H1 (cell line): ENCODE results near the gene HLF. TPM values are rescaled to one million over a fixed set of nuclear protein-coding genes. Genes with fewer than 3 reads are reported as not detected.

Experiments
- CTCF ChIA-PET: fragments of 300-600 bp; sonication (Branson Sonifier 250); formaldehyde crosslinking; loops from one replicate; lab custom pipeline; 2021; ENCODE audit not compliant: partially characterized antibody; lab: Charles Lee
- POLR2A ChIA-PET: fragments of 300-600 bp; sonication (Branson Sonifier 250); formaldehyde crosslinking; loops from one replicate; lab custom pipeline; 2021; ENCODE audit warnings: inconsistent platforms; ENCODE audit not compliant: partially characterized antibody; lab: Charles Lee
- DNase-seq, 2 experiments: peaks; one replicate each; pipeline versions ENCODE4 v3.0.0 to v3.0.0-alpha.2; 2010 to 2022; ENCODE audit warnings: low spot score in 2 of 2, low read depth in 1 of 2, mixed read lengths in 1 of 2
- FAIRE-seq: peaks from 2 replicates; lab custom pipeline; 2011; peaks lifted over from hg19 to GRCh38; lab: Jason Lieb, UNC
- H2AFZ ChIP-seq: 2 replicates; pipeline ENCODE4 v1.8.1; 2012; ENCODE audit warnings: low read length, inconsistent platforms
- H2AK5ac ChIP-seq: 2 replicates; pipeline ENCODE4 v1.6.1; 2013; ENCODE audit warnings: low read depth, low read length
- H2BK120ac ChIP-seq: replicated peaks from 2 replicates; pipeline ENCODE3; 2013; ENCODE audit warnings: low read depth, low read length, inconsistent platforms
- H2BK12ac ChIP-seq: 2 replicates; pipeline ENCODE4 v1.6.1; 2013; ENCODE audit warnings: low read depth, low read length
- H2BK15ac ChIP-seq: 2 replicates; pipeline ENCODE4 v1.6.1; 2013; ENCODE audit warnings: low read length
- H2BK20ac ChIP-seq: 2 replicates; pipeline ENCODE4 v1.6.1; 2013; ENCODE audit warnings: low read length
- H2BK5ac ChIP-seq: 2 replicates; pipeline ENCODE4 v1.6.1; 2013; ENCODE audit warnings: low read depth, low read length
- H3K14ac ChIP-seq: 2 replicates; pipeline ENCODE4 v1.6.1; 2013; ENCODE audit warnings: inconsistent platforms; ENCODE audit not compliant: insufficient read length
- H3K18ac ChIP-seq: 2 replicates; pipeline ENCODE4 v1.6.1; 2013; ENCODE audit warnings: low read length; ENCODE audit errors: extremely low read depth
- H3K23ac ChIP-seq: 2 replicates; pipeline ENCODE4 v1.6.1; 2013; ENCODE audit warnings: inconsistent platforms; ENCODE audit not compliant: insufficient read length
- H3K23me2 ChIP-seq: 2 replicates; pipeline ENCODE4 v1.6.1; 2013; ENCODE audit warnings: low read depth, low read length
- H3K27ac ChIP-seq: 2 replicates; pipeline ENCODE4 v1.6.1; 2011; ENCODE audit warnings: low read depth, low read length, inconsistent platforms
- H3K27me3 ChIP-seq, 4 experiments: replicated peaks in 1 of 4; 1 replicate in 1 of 4; 2 replicates in 3 of 4; pipeline versions ENCODE4 v1.6.1 to v1.8.1; 2011 to 2013; ENCODE audit warnings: low read length in 3 of 4, mild to moderate bottlenecking in 3 of 4, inconsistent platforms in 2 of 4, mixed read lengths in 2 of 4, moderate library complexity in 1 of 4; ENCODE audit not compliant: control insufficient read depth in 3 of 4, insufficient read depth in 3 of 4; ENCODE audit errors: extremely low read depth in 1 of 4
- H3K36me3 ChIP-seq, 4 experiments: 2 replicates each; pipeline versions ENCODE4 v1.6.1 to v1.8.1; 2011 to 2013; ENCODE audit warnings: mild to moderate bottlenecking in 4 of 4, low read length in 3 of 4, moderate library complexity in 2 of 4, control low read depth in 1 of 4, inconsistent platforms in 1 of 4; ENCODE audit not compliant: insufficient read depth in 4 of 4, control insufficient read depth in 2 of 4
- H3K4ac ChIP-seq: replicated peaks from 2 replicates; pipeline ENCODE3; 2013; ENCODE audit warnings: low read length, low read depth, mixed read lengths, inconsistent platforms; ENCODE audit not compliant: insufficient read length
- H3K4me1 ChIP-seq, 4 experiments: replicated peaks in 1 of 4; 1 replicate in 1 of 4; 2 replicates in 3 of 4; pipeline versions ENCODE4 v1.6.1 to v1.8.1; 2011 to 2013; ENCODE audit warnings: low read length in 3 of 4, inconsistent platforms in 2 of 4, mixed read lengths in 1 of 4; ENCODE audit not compliant: insufficient read depth in 4 of 4, control insufficient read depth in 3 of 4
- H3K4me2 ChIP-seq, 2 experiments: 2 replicates each; pipeline versions ENCODE4 v1.6.1 to v1.8.1; 2011 to 2013; ENCODE audit warnings: low read depth in 2 of 2, low read length in 2 of 2, control low read depth in 1 of 2, inconsistent platforms in 1 of 2, mild to moderate bottlenecking in 1 of 2; ENCODE audit not compliant: insufficient read depth in 1 of 2
- H3K4me3 ChIP-seq, 4 experiments: fragments of 200-600, 300-600 bp in 1 of 4; sonication (generic), shearing (Covaris generic), sonication (Bioruptor Twin) in 1 of 4; 2 replicates each; pipeline versions ENCODE4 v1.5.1 to v1.8.1; 2011 to 2016; ENCODE audit warnings: low read length in 4 of 4, low read depth in 3 of 4, control low read depth in 2 of 4, inconsistent platforms in 2 of 4, mild to moderate bottlenecking in 2 of 4, mixed read lengths in 1 of 4, moderate library complexity in 1 of 4; ENCODE audit not compliant: insufficient read depth in 2 of 4; ENCODE audit errors: extremely low read depth in 1 of 4
- H3K56ac ChIP-seq: replicated peaks from 2 replicates; pipeline ENCODE3; 2013; ENCODE audit warnings: low read depth, mild to moderate bottlenecking, mixed read lengths, low read length, inconsistent platforms; ENCODE audit not compliant: insufficient read length
- H3K79me1 ChIP-seq: 2 replicates; pipeline ENCODE4 v1.6.1; 2013; ENCODE audit warnings: low read depth, low read length, control low read depth
- H3K79me2 ChIP-seq, 2 experiments: 2 replicates each; pipeline versions ENCODE4 v1.6.1 to v1.8.1; 2012 to 2013; ENCODE audit warnings: low read length in 2 of 2, mild to moderate bottlenecking in 2 of 2, inconsistent platforms in 1 of 2; ENCODE audit not compliant: insufficient read depth in 2 of 2, control insufficient read depth in 1 of 2
- H3K9ac ChIP-seq, 4 experiments: replicated peaks in 1 of 4; 1 replicate in 1 of 4; 2 replicates in 3 of 4; pipeline versions ENCODE4 v1.6.1 to v1.8.1; 2011 to 2013; ENCODE audit warnings: low read depth in 3 of 4, low read length in 3 of 4, control low read depth in 2 of 4, mild to moderate bottlenecking in 2 of 4, moderate library complexity in 2 of 4, inconsistent platforms in 1 of 4; ENCODE audit errors: extremely low read depth in 1 of 4
- H3K9me3 ChIP-seq, 2 experiments: 2 replicates each; pipeline versions ENCODE4 v1.6.1 to v1.8.1; 2012 to 2013; ENCODE audit warnings: mild to moderate bottlenecking in 2 of 2, moderate library complexity in 2 of 2, control low read depth in 1 of 2, inconsistent platforms in 1 of 2, low read depth in 1 of 2, low read length in 1 of 2, mixed read lengths in 1 of 2; ENCODE audit not compliant: insufficient read depth in 2 of 2
- H4K20me1 ChIP-seq, 2 experiments: replicated peaks in 1 of 2; 2 replicates each; pipeline versions ENCODE3 to v1.8.1; 2011 to 2013; ENCODE audit warnings: inconsistent platforms in 2 of 2, low read length in 2 of 2, mild to moderate bottlenecking in 1 of 2; ENCODE audit not compliant: insufficient read depth in 2 of 2, control insufficient read depth in 1 of 2
- H4K5ac ChIP-seq: 2 replicates; pipeline ENCODE4 v1.6.1; 2013; ENCODE audit warnings: low read length, low read depth, mixed read lengths, inconsistent platforms; ENCODE audit not compliant: insufficient read length
- H4K8ac ChIP-seq: 2 replicates; pipeline ENCODE4 v1.8.0; 2013; ENCODE audit warnings: mild to moderate bottlenecking, moderate library complexity, low read length, inconsistent platforms; ENCODE audit not compliant: insufficient read depth; ENCODE audit errors: extremely low read depth
- H4K91ac ChIP-seq: replicated peaks from 2 replicates; pipeline ENCODE3; 2013; ENCODE audit warnings: low read length, mixed read lengths, inconsistent platforms; ENCODE audit not compliant: insufficient read length
- E2F6 ChIP-seq: IDR thresholded peaks from 2 replicates; pipeline ENCODE4 v1.6.1; 2012; ENCODE audit warnings: inconsistent platforms
- FOSL1 ChIP-seq: IDR thresholded peaks from 2 replicates; pipeline ENCODE4 v1.6.1; 2011; ENCODE audit warnings: mild to moderate bottlenecking, low read depth, low read length, moderate library complexity; ENCODE audit not compliant: insufficient read depth
- PHF8 ChIP-seq: fragments of 200-600 bp; sonication (generic); conservative IDR thresholded peaks from 2 replicates; pipeline ENCODE4 v1.7.1; 2012; ENCODE audit warnings: low read depth, mild to moderate bottlenecking, inconsistent platforms, low read length, moderate library complexity
- RNF2 ChIP-seq: fragments of 200-900, 300-1000 bp; sonication (generic); IDR thresholded peaks from 2 replicates; pipeline ENCODE4 v1.7.1; 2016; ENCODE audit warnings: borderline replicate concordance, low read depth, mild to moderate bottlenecking, antibody characterized with exemption, low read length; ENCODE audit not compliant: poor library complexity, severe bottlenecking; ENCODE audit errors: missing control alignments
- RXRA ChIP-seq: IDR thresholded peaks from 2 replicates; pipeline ENCODE4 v1.6.1; 2011; ENCODE audit warnings: low read depth, mild to moderate bottlenecking, low read length, moderate library complexity; ENCODE audit not compliant: insufficient read depth
- SIRT6 ChIP-seq: IDR thresholded peaks from one replicate; pipeline ENCODE4 v1.7.1; 2012; ENCODE audit warnings: low read length, inconsistent platforms
- TAF1 ChIP-seq: IDR thresholded peaks from 2 replicates; pipeline ENCODE4 v1.6.1; 2011; ENCODE audit warnings: mild to moderate bottlenecking, low read depth, low read length
- WGBS, 2 experiments: shearing (Covaris generic) in 1 of 2; methylation state at CpG; one replicate each; pipeline versions ENCODE4 v1.1.6 to v1.1.7; 2013 to 2015; ENCODE audit warnings: low lambda C conversion rate in 2 of 2, mixed read lengths in 2 of 2, inconsistent platforms in 1 of 2, low coverage in 1 of 2, missing lambda C conversion rate in 1 of 2; ENCODE audit not compliant: insufficient replicate concordance in 2 of 2, insufficient coverage in 1 of 2, insufficient read length in 1 of 2; ENCODE audit errors: extremely low coverage in 1 of 2, missing lambda C conversion rate in 1 of 2; 5-methylcytosine and 5-hydroxymethylcytosine counted together
- polyA plus RNA-seq, 7 experiments: library from polyadenylated mRNA; depleted of rRNA in 3 of 7; stranded (reverse) in 5 of 7; unstranded in 2 of 7; fragments of >200 nt in 5 of 7; fragments of 200-250 nt in 2 of 7; gene quantifications; 1 replicate in 5 of 7; 2 replicates in 1 of 7; 4 replicates in 1 of 7; pipeline versions ENCODE4 v1.2.1 to v1.2.3, GENCODE V29; 2011 to 2013; ENCODE audit warnings: missing spikeins in 2 of 7, mixed read lengths in 2 of 7
- total RNA-seq: library from RNA; stranded (reverse); fragmentation: NEBNext Ultra II Directional; extraction: Animal tissue kit (Norgen Biotek cat#: 25700); gene quantifications from 2 replicates; pipeline ENCODE4 v1.2.1, GENCODE V29; 2021
- TF ChIP-seq, protein P1 (sequence below), 3 experiments: IDR thresholded peaks; 1 replicate in 2 of 3; 2 replicates in 1 of 3; pipeline versions ENCODE4 v1.5.1 to v1.6.1; 2011; ENCODE audit warnings: low read length in 3 of 3, mild to moderate bottlenecking in 3 of 3, inconsistent platforms in 2 of 3, low read depth in 1 of 3, moderate library complexity in 1 of 3; ENCODE audit not compliant: insufficient read depth in 1 of 3; ENCODE audit errors: control extremely low read depth in 1 of 3

HLF gene
- total and polyA plus RNA-seq, 2 of the 8 experiments (the other 6 are each of a cell fraction or from before 2014, with no cell fraction given): 0.39 to 0.60 TPM

- H3K9me3 ChIP-seq: no peaks in the 10 kb centered on the region
- no peak overlapping the region for H2BK12ac ChIP-seq
- H2BK20ac ChIP-seq: no peak overlapping the region
- no peaks in the 10 kb centered on the region for H3K36me3 ChIP-seq
- DNase-seq (no peak), FAIRE-seq (no peak)
- no peak overlapping the region for H2BK15ac ChIP-seq
- H3K56ac ChIP-seq: no peak overlapping the region
- no peak overlapping the region for H4K8ac ChIP-seq
- H2AFZ ChIP-seq: no peak overlapping the region
- H3K9ac ChIP-seq: no peak overlapping the region
- no peaks in the 10 kb centered on the region for H3K79me2 ChIP-seq
- no peaks in the 10 kb centered on the region for H3K27me3 ChIP-seq
- ChIA-PET CTCF (interaction anchor here (0.9 to 1.8 kb wide), 2 partner anchors 73 to 80 kb away, joined by 4 to 6 read pairs; no protein-coding TSS in a partner anchor), POLR2A (no interaction called here)
- H3K23ac ChIP-seq: no peak overlapping the region
- no peak overlapping the region for H3K27ac ChIP-seq
- no peak overlapping the region for H3K18ac ChIP-seq
- no peak overlapping the region for H3K14ac ChIP-seq
- WGBS, 2 experiments: 87% methylated on average over 7 of the region's 7 CpGs; no CpG with 5 or more reads in 1 of the 2 experiments
- no peak overlapping the region for H3K4ac ChIP-seq
- H4K91ac ChIP-seq: no peak overlapping the region
- no peak overlapping the region for H4K5ac ChIP-seq
- H3K23me2 ChIP-seq: no peaks in the 10 kb centered on the region
- no peak overlapping the region for H3K4me3 ChIP-seq
- H3K79me1 ChIP-seq: no peaks in the 10 kb centered on the region
- H4K20me1 ChIP-seq: no peaks in the 10 kb centered on the region
- no peak overlapping the region for H2BK120ac ChIP-seq
- H2AK5ac ChIP-seq: no peak overlapping the region
- no peaks in the 10 kb centered on the region for H3K4me1 ChIP-seq
- no peak overlapping the region for H2BK5ac ChIP-seq
- H3K4me2 ChIP-seq: no peak overlapping the region
- TF ChIP-seq SIRT6 (no peak), FOSL1 (no peak), TAF1 (no peak), PHF8 (no peak), E2F6 (no peak), RXRA (no peak), RNF2 (no peak)
- TF ChIP-seq, protein P1, sequence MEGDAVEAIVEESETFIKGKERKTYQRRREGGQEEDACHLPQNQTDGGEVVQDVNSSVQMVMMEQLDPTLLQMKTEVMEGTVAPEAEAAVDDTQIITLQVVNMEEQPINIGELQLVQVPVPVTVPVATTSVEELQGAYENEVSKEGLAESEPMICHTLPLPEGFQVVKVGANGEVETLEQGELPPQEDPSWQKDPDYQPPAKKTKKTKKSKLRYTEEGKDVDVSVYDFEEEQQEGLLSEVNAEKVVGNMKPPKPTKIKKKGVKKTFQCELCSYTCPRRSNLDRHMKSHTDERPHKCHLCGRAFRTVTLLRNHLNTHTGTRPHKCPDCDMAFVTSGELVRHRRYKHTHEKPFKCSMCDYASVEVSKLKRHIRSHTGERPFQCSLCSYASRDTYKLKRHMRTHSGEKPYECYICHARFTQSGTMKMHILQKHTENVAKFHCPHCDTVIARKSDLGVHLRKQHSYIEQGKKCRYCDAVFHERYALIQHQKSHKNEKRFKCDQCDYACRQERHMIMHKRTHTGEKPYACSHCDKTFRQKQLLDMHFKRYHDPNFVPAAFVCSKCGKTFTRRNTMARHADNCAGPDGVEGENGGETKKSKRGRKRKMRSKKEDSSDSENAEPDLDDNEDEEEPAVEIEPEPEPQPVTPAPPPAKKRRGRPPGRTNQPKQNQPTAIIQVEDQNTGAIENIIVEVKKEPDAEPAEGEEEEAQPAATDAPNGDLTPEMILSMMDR (IDR thresholded peaks at IDR 0.05; ENCODE audit: control extremely low read depth in 1 of 3, insufficient read depth in 1 of 3, low read depth in 1 of 3, low read length in 3 of 3): no peak
Observed at GRCh38 chr17:55275894-55276804, 11.4 kb downstream of the HLF start.
